Stimulated activated CD4-positive, alpha-beta T cell treated with anti-CD3 and anti-CD28 coated beads, Interleukin-1b, Interleukin-23, amount 100 ng/mL, for 1 hour (primary cell): ENCODE measurements around the gene ACTRT2.

Source experiments
- DNase-seq, 2 donors: peaks; one replicate each; pipeline ENCODE4 v3.0.0-alpha.2; 2020; ENCODE audit warnings: low read depth in 2 of 2

Gene ACTRT2

DNA sequence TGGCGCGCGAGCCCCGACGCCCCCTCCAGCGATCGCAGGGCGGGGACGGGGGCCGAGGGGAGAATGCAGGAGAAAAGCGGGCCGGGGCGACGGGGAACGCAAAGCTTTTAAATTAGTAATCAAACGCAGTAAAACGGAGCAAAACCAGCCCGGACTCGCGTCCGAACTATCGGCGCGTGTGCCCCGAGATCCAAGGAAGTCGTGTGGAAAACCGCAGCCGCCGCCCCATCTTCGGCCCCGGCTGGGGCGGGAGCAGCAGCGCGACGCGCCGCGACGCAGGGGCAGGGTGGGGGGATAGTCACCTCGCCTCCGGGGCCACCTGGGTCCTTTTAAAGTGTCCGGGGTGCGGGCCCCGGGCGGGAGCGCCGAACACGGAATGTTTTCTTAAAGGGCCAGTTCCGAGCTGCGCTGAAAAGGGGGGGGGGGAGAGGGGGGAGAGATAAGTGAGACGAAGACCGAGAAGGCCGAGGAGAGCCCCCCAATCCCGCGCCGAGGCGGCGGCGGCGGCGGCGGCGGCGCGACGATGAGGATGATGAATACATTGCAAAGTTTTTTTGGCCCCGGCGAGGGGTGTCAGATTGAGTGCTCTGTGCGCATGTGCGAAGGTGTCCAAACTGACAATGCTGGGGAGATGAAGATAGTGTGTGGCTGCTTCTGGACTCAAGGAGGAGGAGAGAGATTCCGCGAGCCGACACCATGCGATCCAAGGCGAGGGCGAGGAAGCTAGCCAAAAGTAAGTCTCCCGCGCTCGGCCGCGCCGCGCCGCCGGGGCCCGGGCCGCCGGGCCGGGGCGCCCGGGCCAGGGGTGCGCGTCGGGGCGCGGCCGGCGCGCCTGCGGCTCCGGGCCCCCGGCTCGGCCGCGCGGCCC is 47.5 kb downstream of the ACTRT2 start, which contains the start of gene PRDM16:
PRDM16 (plus strand) TSS at position 640 of the 868 bp plus-strand sequence; CDS start at position 697, 57 bp downstream.
- no peak for DNase-seq

DNA sequence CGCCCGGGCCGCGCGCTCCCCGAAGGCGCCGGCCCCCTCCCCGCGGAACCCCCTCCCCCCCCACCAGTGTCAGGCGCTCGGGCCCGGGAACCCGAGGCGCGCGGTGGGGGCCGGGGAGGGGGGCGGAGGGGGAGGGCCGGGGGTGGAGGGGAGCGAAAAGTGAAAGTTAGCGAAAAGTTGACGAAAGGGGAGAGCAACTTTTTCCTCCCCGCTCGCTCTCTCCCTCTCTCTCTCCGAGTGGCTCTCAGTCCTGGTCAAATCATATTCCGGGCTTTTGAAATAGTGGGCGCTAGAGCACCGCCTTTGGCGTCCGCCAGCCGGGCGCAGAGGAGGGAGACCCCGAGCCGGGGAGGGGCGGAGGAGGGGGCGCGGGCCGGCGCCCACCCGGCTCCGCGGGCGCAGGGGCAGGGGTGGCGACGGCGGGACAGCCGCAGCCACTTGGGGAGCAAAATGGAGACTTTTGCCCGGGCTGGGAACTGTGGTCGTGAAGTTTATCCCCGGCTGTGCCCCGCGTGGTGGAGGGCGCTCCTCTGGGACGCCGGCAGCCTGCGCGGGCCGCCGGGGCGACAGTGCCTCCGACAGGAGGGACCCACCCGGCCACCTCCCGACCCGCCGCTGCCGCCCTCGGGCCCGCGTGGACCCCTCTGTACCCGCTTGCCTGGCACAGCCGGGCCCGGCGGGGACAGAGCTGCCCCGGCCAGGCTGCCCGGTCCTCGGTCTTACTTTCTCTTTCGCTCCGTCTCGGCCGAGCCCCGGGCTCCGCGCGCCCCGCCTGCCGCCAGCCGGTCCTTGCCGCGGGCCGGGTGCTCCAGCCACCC is 48.4 kb downstream of the ACTRT2 start:
- no peak for DNase-seq

GRCh38 chr1:3070309-3070643 is 49.0 kb downstream of the ACTRT2 start:
- DNase-seq: no peak

GRCh38 chr1:3070644-3071564 is 49.6 kb downstream of the ACTRT2 start:
- DNase-seq: no peak

GRCh38 chr1:3071565-3072390 is 50.5 kb downstream of the ACTRT2 start:
- no peak for DNase-seq
